Tibial nerve (tissue), 4 donors: Measurements from ENCODE around the gene CD274. TPM values are rescaled to one million over a fixed set of nuclear protein-coding genes. Genes with fewer than 3 reads are reported as not detected.

ENCODE experiments used
- DNase-seq, 2 donors: peaks; one replicate each; pipeline ENCODE4 v3.0.0-alpha.2; 2019; ENCODE audit warnings: low spot score in 2 of 2
- H3K27ac ChIP-seq, 4 donors: fragments of 200-600 bp; sonication (generic) in 3 of 4; one replicate each; pipeline ENCODE4 v1.5.1; 2017 to 2019; ENCODE audit warnings: mild to moderate bottlenecking in 1 of 4
- H3K27me3 ChIP-seq, 2 donors: fragments of 200-600 bp; sonication (generic) in 1 of 2; one replicate each; pipeline versions ENCODE4 v1.5.1 to v1.6.0; 2017 to 2019
- H3K36me3 ChIP-seq, 3 donors: fragments of 200-600 bp; sonication (generic); one replicate each; pipeline ENCODE4 v1.5.1; 2018 to 2019
- H3K4me1 ChIP-seq, 4 donors: fragments of 200-600 bp; sonication (generic) in 3 of 4; one replicate each; pipeline ENCODE4 v1.5.1; 2017 to 2019
- H3K4me3 ChIP-seq, 4 donors: fragments of 200-600 bp; sonication (generic) in 3 of 4; one replicate each; pipeline ENCODE4 v1.5.1; 2017 to 2019; ENCODE audit warnings: mild to moderate bottlenecking in 1 of 4, moderate library complexity in 1 of 4
- H3K9me3 ChIP-seq, 4 donors: fragments of 200-600 bp; sonication (generic) in 3 of 4; one replicate each; pipeline ENCODE4 v1.5.1; 2017 to 2019
- EP300 ChIP-seq, 2 donors: sonication (generic); formaldehyde crosslinking; IDR thresholded peaks; one replicate each; pipeline ENCODE4 v1.6.1; 2017; ENCODE audit warnings: antibody characterized with exemption in 2 of 2, mild to moderate bottlenecking in 1 of 2
- POLR2A ChIP-seq, 2 donors: fragments of 450-650 bp; IDR thresholded peaks; one replicate each; pipeline ENCODE4 v1.6.1; 2017; ENCODE audit warnings: antibody characterized with exemption in 2 of 2, mild to moderate bottlenecking in 2 of 2, moderate library complexity in 2 of 2
- WGBS, 2 donors: methylation state at CpG; one replicate each; pipeline ENCODE4 v1.1.5; 2018; 5-methylcytosine and 5-hydroxymethylcytosine counted together
- total RNA-seq, 4 donors: library from RNA; depleted of rRNA; stranded (reverse); fragments of >200 nt; gene quantifications; one replicate each; pipeline ENCODE4 v1.1.0, GENCODE V29; 2016
- TF ChIP-seq, protein P1 (sequence below), 5 experiments: fragments of 200-600 bp in 3 of 5; fragments of 450-650 bp in 2 of 5; sonication (generic) in 3 of 5; IDR thresholded peaks; one replicate each; pipeline ENCODE4 v1.5.1; 2016 to 2019; ENCODE audit warnings: antibody characterized with exemption in 5 of 5, mild to moderate bottlenecking in 3 of 5, moderate library complexity in 2 of 5

Gene CD274
- total RNA-seq = 1 to 10 TPM; 2.1 to 4.2 (median 2.5) TPM

DNA sequence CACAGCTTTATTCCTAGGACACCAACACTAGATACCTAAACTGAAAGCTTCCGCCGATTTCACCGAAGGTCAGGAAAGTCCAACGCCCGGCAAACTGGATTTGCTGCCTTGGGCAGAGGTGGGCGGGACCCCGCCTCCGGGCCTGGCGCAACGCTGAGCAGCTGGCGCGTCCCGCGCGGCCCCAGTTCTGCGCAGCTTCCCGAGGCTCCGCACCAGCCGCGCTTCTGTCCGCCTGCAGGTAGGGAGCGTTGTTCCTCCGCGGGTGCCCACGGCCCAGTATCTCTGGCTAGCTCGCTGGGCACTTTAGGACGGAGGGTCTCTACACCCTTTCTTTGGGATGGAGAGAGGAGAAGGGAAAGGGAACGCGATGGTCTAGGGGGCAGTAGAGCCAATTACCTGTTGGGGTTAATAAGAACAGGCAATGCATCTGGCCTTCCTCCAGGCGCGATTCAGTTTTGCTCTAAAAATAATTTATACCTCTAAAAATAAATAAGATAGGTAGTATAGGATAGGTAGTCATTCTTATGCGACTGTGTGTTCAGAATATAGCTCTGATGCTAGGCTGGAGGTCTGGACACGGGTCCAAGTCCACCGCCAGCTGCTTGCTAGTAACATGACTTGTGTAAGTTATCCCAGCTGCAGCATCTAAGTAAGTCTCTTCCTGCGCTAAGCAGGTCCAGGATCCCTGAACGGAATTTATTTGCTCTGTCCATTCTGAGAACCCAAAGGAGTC, at the start of gene CD274:
Gene CD274, plus strand, starts transcription at position 184 of the 733 bp plus-strand sequence. CDS start 5,572 bp downstream, outside the sequence.
- Histone ChIP-seq H3K36me3 (no peaks in the 10 kb centered on the region), H3K4me1 (peaks cover 0 to 23% (median 16%) of the 10 kb centered on the region in 4 donors), H3K9me3 (no peaks in the 10 kb centered on the region), H3K27ac (peak within 1 kb of the TSS; percentile 83 to 89 (median 88)), H3K4me3 (peak within 1 kb of the TSS; percentile 55 to 72 (median 58)), H3K27me3 (no peaks in the 10 kb centered on the region)
- 4% methylated on average over 33 to 36 of the region's 36 CpGs for WGBS, 2 donors
- peak; percentile 61 to 64 for DNase-seq
- peak in 1 of 2 donors; percentile 28 for TF ChIP-seq POLR2A (IDR thresholded peaks at IDR 0.05)
- peak in 1 of 2 donors; percentile 83 for TF ChIP-seq EP300 (IDR thresholded peaks at IDR 0.05)
- TF ChIP-seq, protein P1, sequence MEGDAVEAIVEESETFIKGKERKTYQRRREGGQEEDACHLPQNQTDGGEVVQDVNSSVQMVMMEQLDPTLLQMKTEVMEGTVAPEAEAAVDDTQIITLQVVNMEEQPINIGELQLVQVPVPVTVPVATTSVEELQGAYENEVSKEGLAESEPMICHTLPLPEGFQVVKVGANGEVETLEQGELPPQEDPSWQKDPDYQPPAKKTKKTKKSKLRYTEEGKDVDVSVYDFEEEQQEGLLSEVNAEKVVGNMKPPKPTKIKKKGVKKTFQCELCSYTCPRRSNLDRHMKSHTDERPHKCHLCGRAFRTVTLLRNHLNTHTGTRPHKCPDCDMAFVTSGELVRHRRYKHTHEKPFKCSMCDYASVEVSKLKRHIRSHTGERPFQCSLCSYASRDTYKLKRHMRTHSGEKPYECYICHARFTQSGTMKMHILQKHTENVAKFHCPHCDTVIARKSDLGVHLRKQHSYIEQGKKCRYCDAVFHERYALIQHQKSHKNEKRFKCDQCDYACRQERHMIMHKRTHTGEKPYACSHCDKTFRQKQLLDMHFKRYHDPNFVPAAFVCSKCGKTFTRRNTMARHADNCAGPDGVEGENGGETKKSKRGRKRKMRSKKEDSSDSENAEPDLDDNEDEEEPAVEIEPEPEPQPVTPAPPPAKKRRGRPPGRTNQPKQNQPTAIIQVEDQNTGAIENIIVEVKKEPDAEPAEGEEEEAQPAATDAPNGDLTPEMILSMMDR (IDR thresholded peaks at IDR 0.05) = peak; percentile 53 to 80 (median 66)

DNA sequence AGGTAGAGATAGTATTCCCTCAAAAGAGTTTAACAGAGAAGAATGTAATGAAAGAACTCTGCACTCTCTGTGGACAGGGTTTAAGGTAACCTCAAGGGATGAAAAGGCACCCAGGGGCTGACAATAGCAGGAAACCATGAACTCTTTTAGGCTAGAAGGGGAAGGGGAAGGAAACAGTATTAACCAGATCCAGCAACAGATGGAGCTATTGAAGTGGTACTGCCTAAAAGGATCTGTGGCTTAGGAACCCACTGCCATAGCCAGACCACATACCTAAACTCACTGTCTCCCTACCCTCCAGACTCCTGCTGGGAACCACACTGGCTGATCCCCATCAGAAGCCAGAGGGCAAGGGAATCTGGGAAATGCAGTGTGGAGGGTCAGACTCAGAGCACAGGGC, 48.1 kb upstream of the CD274 start:
- H3K27me3 ChIP-seq = no peaks in the 10 kb centered on the region
- DNase-seq = no peak
- peaks cover 0 to 22% (median 3%) of the 10 kb centered on the region in 4 donors for H3K9me3 ChIP-seq
- no peak overlapping the region for H3K27ac ChIP-seq
- no peak overlapping the region for H3K4me3 ChIP-seq
- no peak for TF ChIP-seq EP300 (IDR thresholded peaks at IDR 0.05)
- TF ChIP-seq, protein P1 (IDR thresholded peaks at IDR 0.05) = no peak
- no peak for TF ChIP-seq POLR2A (IDR thresholded peaks at IDR 0.05)
- peaks cover 0 to 4% (median 0%) of the 10 kb centered on the region in 3 donors for H3K36me3 ChIP-seq
- no peaks in the 10 kb centered on the region for H3K4me1 ChIP-seq

DNA sequence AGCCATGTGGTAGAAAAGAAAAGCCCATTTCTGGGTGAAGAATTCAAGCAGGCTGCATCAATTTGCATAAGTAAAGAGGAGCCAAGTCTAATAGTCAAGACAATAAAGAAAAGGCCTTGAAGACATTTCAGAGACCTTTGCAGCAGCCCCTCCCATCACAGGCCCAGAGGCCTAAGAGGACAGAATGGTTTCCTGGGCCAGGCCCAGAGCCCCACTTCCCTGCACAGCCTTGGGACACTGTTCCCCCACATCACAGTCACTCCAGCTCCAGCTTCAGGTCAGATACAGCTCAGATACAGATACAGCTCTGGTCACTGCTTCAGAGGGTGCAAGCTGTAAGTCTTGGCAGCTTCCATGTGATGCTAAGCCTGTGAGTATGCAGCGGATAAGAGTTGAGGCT, 41.7 kb upstream of the CD274 start:
- H3K27ac ChIP-seq = no peak overlapping the region
- no peaks in the 10 kb centered on the region for H3K4me1 ChIP-seq
- no peak overlapping the region for H3K4me3 ChIP-seq
- TF ChIP-seq POLR2A (IDR thresholded peaks at IDR 0.05) = no peak
- no peak for TF ChIP-seq EP300 (IDR thresholded peaks at IDR 0.05)
- TF ChIP-seq, protein P1 (IDR thresholded peaks at IDR 0.05) = no peak
- 100% methylated on average over 1 of the region's 1 CpG for WGBS, 2 donors
- no peaks in the 10 kb centered on the region for H3K27me3 ChIP-seq
- peaks cover 4 to 50% (median 12%) of the 10 kb centered on the region in 4 donors for H3K9me3 ChIP-seq
- H3K36me3 ChIP-seq = peaks cover 0 to 37% (median 0%) of the 10 kb centered on the region in 3 donors
- DNase-seq = no peak

DNA sequence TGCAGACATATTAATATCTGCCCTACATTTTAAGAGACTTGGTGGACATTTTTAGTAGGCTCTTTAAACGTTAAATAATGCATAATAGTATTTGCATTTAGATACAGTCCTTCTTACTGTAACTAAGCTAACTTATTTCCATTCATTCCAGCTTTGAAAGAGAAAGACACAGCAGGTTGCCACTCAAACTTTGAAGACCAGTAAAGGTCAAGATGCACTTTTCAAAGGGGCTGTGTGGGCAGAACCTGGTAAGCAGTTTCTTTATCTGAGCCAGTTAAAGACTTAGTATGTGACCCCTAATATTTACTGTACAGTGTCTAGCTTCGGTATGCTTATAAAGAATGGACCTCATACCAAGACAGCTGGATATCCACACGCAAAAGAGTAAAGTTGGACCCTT, 33.4 kb upstream of the CD274 start:
- Histone ChIP-seq H3K27ac (no peak overlapping the region), H3K36me3 (peaks cover 0 to 29% (median 0%) of the 10 kb centered on the region in 3 donors), H3K4me3 (no peak overlapping the region), H3K27me3 (no peaks in the 10 kb centered on the region), H3K4me1 (no peaks in the 10 kb centered on the region), H3K9me3 (peaks cover 0 to 13% (median 0%) of the 10 kb centered on the region in 4 donors)
- DNase-seq = no peak
- TF ChIP-seq, protein P1 (IDR thresholded peaks at IDR 0.05) = no peak
- no peak for TF ChIP-seq EP300 (IDR thresholded peaks at IDR 0.05)
- no peak for TF ChIP-seq POLR2A (IDR thresholded peaks at IDR 0.05)
- 72 to 73% methylated on average over 3 of the region's 3 CpGs for WGBS, 2 donors

DNA sequence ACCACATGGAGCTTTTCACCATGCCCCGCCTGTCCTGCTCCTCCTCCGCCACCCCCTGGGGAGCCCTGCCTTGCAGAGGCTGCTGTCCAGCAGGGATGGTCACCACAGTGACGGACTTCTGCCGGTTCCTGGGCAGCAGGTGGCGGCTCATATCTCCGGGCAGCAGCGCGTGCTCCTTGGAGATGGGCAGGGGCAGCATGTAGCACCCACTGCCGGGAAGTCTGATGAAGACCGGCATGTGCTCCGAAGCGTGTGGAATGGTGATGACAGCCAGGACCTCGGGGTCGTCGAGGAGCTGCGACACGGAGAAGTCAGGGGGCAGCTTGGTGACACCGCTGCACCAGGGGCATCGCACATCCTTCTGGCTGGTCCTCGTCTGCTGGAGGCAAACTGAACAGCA, 31.9 kb upstream of the CD274 start:
- H3K4me3 ChIP-seq = no peak overlapping the region
- no peaks in the 10 kb centered on the region for H3K4me1 ChIP-seq
- H3K36me3 ChIP-seq = peaks cover 0 to 25% (median 0%) of the 10 kb centered on the region in 3 donors
- WGBS, 2 donors = 94 to 97% methylated on average over 20 of the region's 20 CpGs
- TF ChIP-seq EP300 (IDR thresholded peaks at IDR 0.05) = no peak
- no peak for TF ChIP-seq POLR2A (IDR thresholded peaks at IDR 0.05)
- TF ChIP-seq, protein P1 (IDR thresholded peaks at IDR 0.05) = no peak
- H3K27ac ChIP-seq = no peak overlapping the region
- H3K9me3 ChIP-seq = peaks cover 0 to 9% (median 0%) of the 10 kb centered on the region in 4 donors
- H3K27me3 ChIP-seq = no peaks in the 10 kb centered on the region
- DNase-seq = no peak
